ENCODE results near the gene DUSP7. TPM values are rescaled to one million over a fixed set of nuclear protein-coding genes. Genes with fewer than 3 reads are reported as not detected.
A peak's percentile ranks its signal among the peaks of the same experiment; 100 is the strongest.

Gene DUSP7
- total RNA-seq, 1 experiment from 2014 or later = 13.1 TPM

- ChIA-PET POLR2A (interaction anchor here (0.5 kb wide), 2 partner anchors 97 to 112 kb away, joined by 3 to 5 read pairs; no protein-coding TSS in a partner anchor), CTCF (no interaction called here)
- Histone ChIP-seq H3K27ac (ENCODE audit: low read length) (no peak overlapping the region), H3K4me1 (ENCODE audit: control insufficient read depth, insufficient read depth, low read length) (no peaks in the 10 kb centered on the region), H3K27me3 (ENCODE audit: control insufficient read depth, insufficient read depth, low read length) (no peaks in the 10 kb centered on the region), H3K36me3 (ENCODE audit: control insufficient read depth, insufficient read depth, low read length) (no peaks in the 10 kb centered on the region), H3K4me3 (ENCODE audit: low read depth in 2 of 2, low read length in 2 of 2) (no peak overlapping the region), H3K9me3 (ENCODE audit: control insufficient read depth, insufficient read depth, low read depth, low read length) (no peaks in the 10 kb centered on the region)
- intact Hi-C loops (cut with micrococcal nuclease; ENCODE audit: unreplicated experiment) (no loop called here), in situ Hi-C loops (cut with HindIII; ENCODE audit: low pct_unique_long_range_greater_than_20kb, low sequenced_read_pairs) (no loop called here)
- no TSS peak for BruUV-seq (replicated peaks)
- no peak for ATAC-seq
- TF ChIP-seq TCF7L2 (IDR thresholded peaks at IDR 0.05; ENCODE audit: low read depth, low read length) (no peak), REST (IDR thresholded peaks at IDR 0.05; ENCODE audit: insufficient read depth in 1 of 2, low read depth in 2 of 2, low read length in 1 of 2) (no peak), SIN3A (IDR thresholded peaks at IDR 0.05; ENCODE audit: borderline replicate concordance, insufficient read depth, low read depth, low read length) (no peak), CTCF (IDR thresholded peaks at IDR 0.05) (no peak), POLR2AphosphoS5 (IDR thresholded peaks at IDR 0.05; ENCODE audit: low read depth, low read length) (no peak)
- no peak for DNase-seq (ENCODE audit: low read depth, low spot score)
These were observed 33.9 kb downstream of the DUSP7 start for GRCh38 chr3:52022323-52023100.

- H3K27ac ChIP-seq (ENCODE audit: low read length) = no peak overlapping the region
- CTCF ChIA-PET = no interaction called here
- H3K27me3 ChIP-seq (ENCODE audit: control insufficient read depth, insufficient read depth, low read length) = no peaks in the 10 kb centered on the region
- no TSS peak for BruUV-seq (replicated peaks)
- H3K36me3 ChIP-seq (ENCODE audit: control insufficient read depth, insufficient read depth, low read length) = no peaks in the 10 kb centered on the region
- H3K9me3 ChIP-seq (ENCODE audit: control insufficient read depth, insufficient read depth, low read depth, low read length) = no peaks in the 10 kb centered on the region
- POLR2A ChIA-PET = interaction anchor here (0.5 kb wide), 1 partner anchor 96 kb away, joined by 3 read pairs; no protein-coding TSS in a partner anchor
- ATAC-seq (peak; percentile 15), DNase-seq (ENCODE audit: low read depth, low spot score) (no peak)
- intact Hi-C loops (cut with micrococcal nuclease; ENCODE audit: unreplicated experiment) = no loop called here
- H3K4me3 ChIP-seq (ENCODE audit: low read depth in 2 of 2, low read length in 2 of 2) = no peak overlapping the region
- H3K4me1 ChIP-seq (ENCODE audit: control insufficient read depth, insufficient read depth, low read length) = no peaks in the 10 kb centered on the region
- in situ Hi-C loops (cut with HindIII; ENCODE audit: low pct_unique_long_range_greater_than_20kb, low sequenced_read_pairs) = no loop called here
- TF ChIP-seq POLR2AphosphoS5 (IDR thresholded peaks at IDR 0.05; ENCODE audit: low read depth, low read length) (no peak), REST (IDR thresholded peaks at IDR 0.05; ENCODE audit: insufficient read depth in 1 of 2, low read depth in 2 of 2, low read length in 1 of 2) (no peak), TCF7L2 (IDR thresholded peaks at IDR 0.05; ENCODE audit: low read depth, low read length) (no peak), SIN3A (IDR thresholded peaks at IDR 0.05; ENCODE audit: borderline replicate concordance, insufficient read depth, low read depth, low read length) (no peak), CTCF (IDR thresholded peaks at IDR 0.05) (no peak)
These were observed 34.7 kb downstream of the DUSP7 start for GRCh38 chr3:52021489-52022268.
